DMS79 treated with DMSO at 0.1 percent for 48 hours (cell line): ENCODE data around the gene SPINK14.

ENCODE experiments used
- DNase-seq: peaks from one replicate; lab custom pipeline; 2025; lab: John Stamatoyannopoulos, UW

Gene SPINK14, protein sequence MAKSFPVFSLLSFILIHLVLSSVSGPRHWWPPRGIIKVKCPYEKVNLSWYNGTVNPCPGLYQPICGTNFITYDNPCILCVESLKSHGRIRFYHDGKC

DNA sequence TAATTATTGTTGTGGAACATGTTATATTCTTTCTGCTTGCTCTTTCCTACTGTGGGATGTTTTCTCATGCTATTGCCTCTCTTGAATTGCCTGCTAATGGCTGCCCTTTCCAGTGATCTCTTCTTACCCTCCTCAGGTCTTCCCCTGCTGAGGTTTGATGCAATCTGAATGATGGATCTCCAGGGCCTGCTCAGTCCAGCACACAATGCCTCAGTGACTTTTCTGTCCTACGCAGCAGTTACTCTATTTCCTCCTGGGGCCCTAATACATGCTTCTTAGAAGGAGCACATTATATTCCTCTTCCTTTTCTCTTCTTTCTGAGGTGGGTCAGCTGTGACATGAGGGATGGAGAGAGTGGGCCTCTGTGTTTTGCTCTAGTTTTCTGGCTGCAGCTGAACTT, at the start of gene SPINK14:
TSS of gene SPINK14 (plus strand) at position 301 of the 400 bp plus-strand sequence. CDS start 1,187 bp downstream, outside the sequence.
- no peak for DNase-seq

DNA sequence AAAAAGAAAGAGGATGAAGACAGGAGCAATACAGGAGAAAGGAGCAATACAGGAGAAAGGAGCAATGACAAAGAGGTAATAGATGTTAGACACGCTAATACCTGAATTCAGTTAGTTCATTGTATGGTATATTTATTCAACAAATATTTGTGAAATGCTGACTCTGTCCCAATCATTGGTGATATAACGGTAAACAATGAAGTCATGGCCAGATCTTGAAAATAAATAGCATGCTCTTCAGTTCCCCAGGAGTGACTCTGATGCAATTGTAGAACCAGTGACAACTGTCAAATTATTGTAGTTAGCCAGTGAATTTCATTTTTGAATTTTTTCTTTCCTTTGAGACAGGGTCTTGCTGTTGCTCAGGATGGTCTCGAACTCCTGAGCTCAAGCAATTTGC, 48.0 kb upstream of the SPINK14 start:
- DNase-seq, result no peak

DNA sequence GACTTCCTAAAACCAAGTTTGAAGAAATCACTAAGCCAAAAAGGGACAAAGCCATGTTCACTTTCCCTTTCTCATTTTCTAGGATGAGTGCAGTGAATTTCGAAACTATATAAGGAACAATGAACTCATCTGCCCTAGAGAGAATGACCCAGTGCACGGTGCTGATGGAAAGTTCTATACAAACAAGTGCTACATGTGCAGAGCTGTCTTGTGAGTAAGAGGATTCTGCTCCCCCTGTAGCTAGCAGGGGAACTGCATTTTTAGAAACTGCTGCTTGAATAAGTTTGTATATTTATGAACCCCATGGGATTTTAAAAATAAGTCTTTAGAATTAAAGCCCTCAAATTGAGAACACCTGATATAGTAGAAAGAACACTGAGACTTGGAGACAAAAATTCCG, 42.7 kb upstream of the SPINK14 start:
- DNase-seq, result no peak

DNA sequence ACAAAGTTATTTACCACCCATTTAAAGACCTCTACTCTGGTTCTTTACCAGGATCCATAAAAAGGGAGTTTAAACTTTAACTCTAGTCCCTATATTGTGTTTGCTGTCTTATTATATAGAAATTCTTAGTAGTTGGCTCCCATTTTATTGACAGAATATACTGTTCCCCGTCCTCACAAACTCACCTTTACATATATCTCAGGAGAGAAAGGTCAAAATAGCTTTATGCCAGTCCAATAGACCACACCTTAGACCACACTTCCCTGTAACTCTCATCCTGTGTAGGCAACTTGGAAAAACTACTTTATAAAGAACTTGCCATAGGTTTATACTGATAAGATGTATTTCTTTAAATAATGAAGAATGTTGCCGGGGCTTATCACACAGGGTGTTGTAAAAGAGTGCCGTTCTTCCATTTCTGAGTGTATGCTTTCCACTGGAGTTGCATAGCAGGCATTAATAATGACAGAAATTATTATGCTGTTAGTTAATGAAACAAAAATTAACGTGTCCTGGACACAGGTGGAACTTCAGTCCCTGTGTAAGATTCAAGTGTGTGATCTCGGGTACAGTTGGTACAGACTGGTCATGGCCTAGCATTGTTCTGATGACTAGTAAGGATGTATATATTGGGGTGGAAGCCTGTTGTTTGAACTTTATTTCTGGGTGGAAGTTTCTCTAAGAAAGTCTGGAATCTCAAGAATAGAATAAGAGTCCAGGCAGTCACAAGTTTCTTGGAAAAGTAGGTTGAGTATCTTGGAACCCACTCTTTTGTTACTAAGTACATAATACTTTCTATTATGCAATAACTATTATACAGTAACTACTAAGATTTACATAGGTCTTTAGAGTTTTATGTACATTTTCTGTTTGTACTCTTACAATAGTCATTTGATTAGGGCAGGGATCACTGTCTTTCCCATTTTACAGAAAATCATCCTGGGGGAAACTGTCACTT, 33.0 kb upstream of the SPINK14 start:
- DNase-seq, result no peak

DNA sequence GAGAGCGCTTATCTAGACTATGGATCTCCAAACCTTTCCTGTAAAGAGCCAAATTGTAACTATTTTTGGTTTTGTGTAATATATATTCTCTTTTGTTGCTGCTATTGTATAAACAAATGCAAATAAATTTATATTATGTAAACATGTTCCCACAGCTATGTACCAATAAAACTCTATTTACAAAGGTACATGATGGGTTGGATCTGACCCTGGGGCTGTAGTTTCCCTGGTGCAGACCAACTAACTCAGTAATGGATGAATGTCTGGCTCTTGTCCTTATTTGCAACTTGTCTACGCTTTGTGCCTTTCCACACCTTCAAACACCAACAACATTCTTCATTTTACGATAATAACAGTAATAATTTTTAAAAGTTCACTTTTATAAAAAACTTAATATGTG, 27.5 kb upstream of the SPINK14 start:
- no peak for DNase-seq

DNA sequence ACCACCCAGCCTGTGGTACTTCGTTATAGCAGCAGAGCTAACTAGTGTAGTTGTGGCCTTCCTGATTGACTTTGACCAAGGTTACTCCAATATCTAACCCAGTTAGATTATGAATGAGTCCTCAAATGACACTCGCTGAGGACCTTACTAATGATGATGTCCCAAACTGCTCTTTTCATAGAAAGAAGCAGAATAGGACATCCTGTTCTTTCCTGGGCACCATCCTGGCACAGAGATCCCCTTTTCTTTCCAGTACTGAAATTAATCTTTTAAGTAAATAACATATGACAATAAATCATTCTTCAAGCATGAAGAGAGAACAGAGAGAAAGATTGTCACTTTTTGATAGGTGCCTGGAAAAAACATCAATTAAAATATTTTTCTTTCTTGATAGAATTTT, 26.7 kb upstream of the SPINK14 start:
- no peak for DNase-seq

DNA sequence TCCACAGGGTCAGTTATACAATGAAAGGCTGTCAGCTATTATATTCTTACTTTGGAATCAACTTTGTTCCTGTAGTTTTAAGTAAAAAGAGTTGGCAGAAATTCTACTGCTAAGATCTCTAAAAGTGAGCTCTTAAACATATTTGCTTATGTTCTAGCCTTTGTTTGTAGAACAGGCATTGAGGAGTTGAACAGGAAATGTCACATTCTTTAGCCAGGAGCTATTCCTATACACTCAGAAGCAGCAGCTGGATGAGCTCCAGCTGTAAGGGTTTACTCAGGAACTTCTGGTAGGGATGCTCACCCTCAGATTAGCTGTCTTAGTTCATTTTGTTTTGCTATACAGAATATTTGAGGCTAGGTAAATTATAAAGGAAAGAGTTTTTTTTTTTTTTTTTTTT, 22.4 kb upstream of the SPINK14 start:
- no peak for DNase-seq

DNA sequence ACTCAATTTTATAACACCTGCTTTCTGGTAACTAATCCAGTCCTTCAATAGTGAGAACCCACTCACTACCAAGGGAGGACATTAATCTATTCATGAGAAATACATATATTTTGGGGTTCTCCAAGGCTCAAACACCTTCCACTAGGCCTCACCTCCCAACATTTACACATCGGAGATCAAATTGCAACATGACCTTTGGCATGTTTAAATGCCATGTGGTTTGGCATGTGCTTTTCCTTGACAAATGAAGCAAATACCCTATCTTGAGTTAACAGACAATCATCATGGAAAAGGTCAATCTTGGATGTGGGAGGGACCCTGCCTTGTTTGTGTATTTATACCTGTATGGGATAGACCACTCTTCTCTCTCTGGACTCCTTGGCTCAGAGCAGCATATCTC, 21.9 kb upstream of the SPINK14 start:
- DNase-seq, result no peak

DNA sequence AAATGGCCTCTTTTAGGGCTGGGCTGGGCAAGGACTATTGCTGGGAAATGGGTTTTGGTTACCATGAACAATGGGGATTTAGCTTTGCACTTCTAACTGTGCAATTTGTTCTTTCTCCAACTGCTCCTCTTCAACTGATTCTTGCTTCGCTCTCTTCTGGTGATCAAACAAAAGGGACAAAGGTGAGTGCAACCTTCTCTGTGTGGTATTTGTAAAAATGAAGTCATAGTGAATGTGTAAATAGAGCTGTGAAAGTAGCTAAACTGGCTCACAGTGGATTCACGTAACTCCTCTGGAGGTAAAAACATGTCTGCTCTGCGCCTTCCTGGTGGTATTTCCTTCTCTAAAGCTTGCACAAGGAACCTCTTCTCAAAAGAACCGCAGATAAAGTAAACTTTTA, 20.9 kb upstream of the SPINK14 start:
- no peak for DNase-seq

DNA sequence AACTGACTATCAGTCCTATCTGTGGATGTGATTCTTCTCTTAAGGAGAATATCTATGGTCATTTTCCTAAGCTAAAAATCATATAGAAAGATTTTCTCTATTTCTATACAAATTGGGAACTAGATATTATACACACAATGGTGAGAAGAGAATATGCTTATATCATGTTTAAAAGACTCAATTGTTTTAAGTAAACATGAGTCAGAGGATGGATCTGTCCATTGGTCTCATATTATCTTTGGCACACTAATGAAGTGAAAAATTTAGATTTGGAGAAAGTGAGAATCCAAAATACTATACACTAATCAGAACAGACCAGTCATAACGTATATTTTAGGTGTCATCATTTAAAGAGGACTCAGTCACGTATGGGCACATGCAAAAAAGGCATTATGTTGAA, 16.5 kb upstream of the SPINK14 start:
- DNase-seq, result no peak

DNA sequence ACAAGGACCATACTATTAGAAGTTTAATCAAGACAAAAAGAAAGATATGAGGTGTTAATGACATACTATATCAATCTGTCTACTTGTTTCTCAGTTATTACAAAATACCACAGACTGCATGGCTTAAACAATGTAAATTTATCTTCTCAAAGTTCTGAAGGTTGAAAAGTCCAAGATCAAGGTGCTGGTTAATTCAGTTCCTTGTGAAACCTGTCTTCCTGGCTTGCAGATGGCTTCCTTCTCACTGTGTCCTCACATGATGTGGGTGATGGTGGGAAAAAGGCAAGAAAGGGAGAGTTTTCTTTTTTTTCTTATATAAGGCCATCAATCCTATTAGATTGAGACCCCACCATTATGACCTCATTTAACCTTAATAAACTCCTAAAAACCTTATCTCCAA, 15.6 kb upstream of the SPINK14 start:
- no peak for DNase-seq

DNA sequence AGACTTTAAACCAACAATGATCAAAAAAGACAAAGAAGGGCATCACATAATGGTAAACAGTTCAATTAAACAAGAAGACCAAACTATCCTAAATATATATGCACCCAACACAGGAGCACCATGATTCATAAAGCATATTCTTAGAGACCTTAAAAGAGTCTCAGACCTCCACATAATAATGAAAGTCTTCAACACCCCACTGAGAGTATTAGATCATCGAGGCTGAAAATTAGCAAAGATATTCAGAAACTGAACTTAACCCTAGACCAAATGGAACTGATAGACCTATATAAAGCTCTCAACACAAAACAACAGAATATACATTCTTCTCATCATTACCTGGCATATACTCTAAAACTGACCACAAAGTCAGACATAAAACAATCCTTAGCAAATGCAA, 11.7 kb upstream of the SPINK14 start:
- DNase-seq, result no peak

DNA sequence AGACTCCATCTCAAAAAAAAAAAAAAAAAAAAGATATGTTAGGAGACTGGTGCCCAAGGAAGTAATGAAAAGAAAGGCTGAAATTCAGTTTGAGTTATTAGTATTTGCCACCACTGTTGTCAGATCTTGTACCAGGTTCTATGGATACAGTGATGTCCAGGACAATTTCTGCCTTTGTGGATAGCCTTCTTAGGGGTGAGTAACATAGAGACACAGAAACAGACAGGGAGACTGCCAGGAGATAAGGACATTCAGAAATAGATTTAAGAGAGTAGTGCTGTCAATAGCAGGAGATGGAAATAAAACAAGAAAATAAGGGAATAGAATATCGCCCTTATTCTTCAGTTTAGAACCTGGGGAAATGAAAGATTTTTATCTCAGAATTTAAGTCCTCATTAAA, 6.3 kb upstream of the SPINK14 start:
- no peak for DNase-seq

DNA sequence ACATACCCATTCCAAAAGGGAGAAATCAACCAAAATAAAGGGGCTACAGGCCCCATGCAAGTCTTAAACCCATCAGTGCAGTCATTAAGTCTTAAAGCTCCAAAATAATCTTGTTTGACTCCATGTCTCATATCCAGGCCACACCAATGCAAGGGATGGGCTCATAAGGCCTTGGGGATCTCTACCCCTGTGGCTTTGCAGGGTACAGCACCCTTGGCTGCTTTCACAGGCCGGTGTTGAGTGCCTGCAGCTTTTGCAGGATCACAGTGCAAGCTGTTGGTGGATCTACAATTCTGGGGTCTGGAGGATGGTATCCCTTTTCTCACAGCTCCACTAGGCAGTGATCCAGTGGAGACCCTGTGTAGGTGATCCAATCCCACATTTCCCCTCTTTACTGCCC, 5.0 kb upstream of the SPINK14 start:
- no peak for DNase-seq

DNA sequence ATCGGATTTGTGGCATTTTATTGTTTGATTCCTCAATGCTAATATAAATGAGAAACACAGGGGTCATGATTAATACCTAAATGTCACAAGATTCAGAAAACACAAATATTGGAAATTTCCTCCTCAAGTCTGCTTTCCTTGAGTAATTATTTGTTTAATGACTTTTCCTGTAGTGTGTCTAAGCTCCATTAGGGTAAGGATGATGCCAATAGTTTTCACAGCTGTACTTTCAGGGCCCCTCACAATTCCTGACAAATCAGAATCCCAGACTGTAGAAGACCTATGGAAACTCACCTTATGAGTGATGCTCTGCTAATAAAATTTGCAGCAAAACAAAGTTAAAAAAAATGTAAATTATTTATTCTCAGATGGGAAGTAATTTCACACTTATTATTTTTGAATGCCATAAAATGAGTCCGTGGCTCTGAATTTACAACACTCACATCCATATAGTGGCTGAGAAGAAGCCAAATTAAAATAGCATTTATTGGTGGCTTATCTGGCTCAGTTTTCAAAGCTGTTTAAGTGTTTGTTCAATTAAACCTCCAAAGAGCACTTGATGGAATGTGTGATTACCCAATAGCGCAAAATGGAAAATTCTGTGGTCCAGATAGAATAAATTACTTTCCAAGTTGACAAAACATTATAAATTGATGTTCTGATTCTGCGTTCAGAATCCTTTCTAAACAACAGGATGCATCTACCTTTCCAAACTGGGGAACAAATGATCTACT, 1.6 kb upstream of the SPINK14 start:
- DNase-seq, result no peak

DNA sequence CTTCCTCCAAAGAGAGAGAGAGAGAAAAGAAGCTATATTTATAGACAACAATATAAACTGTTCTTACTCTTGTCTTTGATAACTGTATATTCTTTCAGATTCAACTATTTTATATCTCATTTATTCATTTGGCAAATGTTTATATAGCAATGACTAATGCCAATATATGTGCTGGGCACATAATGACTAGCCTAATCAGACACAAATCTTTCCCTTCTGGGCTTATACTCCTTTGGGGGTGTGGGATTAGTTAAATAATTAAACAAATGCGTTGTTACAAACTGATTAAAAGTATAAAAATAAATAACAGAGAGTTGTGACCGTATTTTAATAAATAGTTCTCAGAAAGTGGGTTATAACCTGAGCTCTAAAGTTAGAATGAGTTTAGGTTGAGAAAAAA, 4.0 kb downstream of the SPINK14 start:
- no peak for DNase-seq

DNA sequence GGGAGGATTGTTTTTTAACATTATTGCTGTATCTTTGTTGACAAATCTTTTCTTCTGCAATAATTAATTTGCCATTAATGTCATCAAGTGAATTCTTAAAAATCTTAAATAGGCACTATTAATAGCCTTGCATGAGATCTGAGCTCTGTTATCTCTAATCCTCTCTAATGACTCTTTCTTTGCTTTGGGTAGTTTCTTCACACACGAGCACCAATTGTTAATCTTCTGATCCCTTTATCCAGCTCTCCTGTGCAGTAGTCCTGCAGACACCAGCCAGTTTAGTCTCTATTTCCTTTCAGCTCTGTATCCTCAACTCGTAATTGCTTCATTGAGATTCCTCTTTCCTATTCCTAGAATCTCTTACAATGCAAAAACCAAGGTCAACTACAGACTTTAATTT, 8.1 kb downstream of the SPINK14 start:
- no peak for DNase-seq

DNA sequence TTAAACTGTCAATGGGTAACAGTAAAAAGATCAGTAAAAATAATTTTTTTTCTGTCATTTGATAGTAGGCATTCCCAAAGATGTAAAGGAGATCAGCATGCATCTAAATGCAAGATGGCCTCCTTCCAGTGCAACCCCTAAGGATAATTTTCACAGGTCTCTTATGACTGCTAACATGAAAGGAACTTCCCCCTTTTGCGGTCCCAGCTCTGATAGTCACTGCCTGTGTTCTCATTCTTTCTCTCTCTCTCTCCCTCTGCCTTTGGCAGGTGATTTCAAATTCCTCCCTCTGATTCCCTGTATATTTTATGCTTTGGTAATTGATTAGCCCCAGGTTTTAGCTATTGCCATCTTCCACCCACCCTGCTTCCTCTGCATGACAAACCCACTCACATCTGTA, 8.9 kb downstream of the SPINK14 start:
- DNase-seq, result no peak

DNA sequence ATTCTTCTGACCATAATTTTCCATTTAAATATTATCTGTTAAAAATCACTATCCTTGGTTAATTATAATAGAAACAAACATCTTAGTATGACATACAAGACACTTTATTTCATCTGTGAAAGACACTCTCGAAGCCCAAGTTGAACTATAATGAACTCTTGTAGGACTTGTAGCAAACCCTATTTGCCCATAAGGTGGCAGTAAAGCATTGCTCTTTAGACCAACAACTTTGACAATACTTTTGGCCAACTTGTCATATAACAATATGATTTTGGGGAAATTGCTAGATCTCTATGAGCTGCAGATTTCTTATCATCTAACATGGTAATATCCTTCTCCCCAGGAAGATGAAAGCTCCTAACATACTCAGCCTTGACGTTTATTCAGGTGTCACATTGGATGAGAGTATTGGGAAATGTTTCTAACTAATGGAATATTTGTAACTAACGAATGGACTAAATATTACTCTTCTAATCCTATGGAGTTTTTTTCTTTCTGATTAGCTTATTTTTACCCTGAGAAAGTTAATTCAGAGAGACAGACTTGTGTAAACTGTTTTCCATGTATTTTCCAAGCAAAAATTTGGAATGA, 11.0 kb downstream of the SPINK14 start:
- DNase-seq, result no peak

DNA sequence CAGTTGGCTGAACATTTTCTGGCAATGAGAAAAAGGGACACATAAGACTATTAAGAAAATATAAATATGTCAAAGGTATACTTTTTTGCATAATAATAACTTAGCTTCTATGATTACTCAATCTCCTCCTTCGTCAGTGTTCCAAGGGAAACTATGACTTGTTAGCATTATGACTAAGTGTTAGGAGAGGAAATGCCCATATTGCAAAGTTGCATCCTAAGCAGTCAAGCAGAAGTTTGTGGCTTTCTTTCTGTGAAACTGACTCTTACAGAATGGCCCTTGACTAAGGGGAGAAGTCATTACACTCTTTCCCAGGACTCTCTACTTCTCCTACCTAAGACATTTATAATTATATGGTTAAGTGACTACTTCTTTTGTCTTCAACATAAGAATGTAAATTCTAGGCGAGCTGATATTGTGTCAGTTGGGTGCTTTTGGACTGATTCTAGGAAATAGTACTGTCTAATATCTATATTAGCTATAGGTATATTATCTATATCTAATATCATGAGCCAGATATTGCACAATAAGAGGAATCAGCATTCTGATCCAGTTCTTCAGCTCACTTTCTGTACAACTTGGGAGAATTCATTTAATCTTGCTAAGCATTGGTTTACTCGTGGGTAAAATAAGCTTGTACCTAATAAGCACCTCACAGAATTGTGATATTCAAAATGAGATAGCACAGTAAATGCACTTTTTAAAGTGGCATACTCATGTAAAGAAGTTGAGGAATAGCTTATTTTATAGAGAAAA, 18.1 kb downstream of the SPINK14 start:
- DNase-seq, result no peak

DNA sequence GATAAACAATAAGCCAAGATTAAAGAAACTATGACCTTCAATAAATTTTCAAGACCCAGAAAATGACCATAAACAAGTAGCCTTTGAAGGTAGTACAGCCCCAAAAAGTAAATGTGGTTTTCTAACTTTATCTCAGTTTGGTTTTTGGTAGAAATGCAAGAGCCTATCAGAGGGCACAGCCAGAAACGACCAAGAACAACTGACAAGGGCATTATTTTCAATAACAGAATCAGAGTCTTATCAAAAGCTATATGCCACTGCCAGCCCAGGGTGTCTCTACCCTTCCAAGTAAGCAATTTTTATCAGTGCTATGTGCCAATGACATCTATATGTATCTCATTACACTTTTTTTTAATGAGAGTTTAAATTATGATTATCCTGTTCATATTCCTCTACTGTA, 22.7 kb downstream of the SPINK14 start:
- no peak for DNase-seq

DNA sequence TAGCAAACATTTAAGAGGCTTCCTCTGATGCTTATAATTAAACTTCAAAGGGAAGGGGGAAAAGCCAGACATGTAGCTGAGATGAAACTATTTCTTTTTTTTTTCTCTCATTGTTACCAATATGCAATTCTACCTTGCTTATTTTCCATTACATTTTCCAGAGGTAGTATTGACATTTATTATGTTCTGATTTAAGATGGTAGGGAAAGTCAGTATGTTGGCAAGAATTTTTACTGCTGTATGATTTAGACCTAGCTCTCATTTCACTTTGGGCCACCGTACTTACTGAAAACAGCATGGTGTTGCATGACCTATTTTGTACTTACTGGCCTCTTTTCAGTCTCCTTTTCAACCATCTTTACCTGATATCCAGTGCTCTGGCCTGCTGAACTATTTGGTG, 24.9 kb downstream of the SPINK14 start:
- DNase-seq, result no peak
